Kidney glomerular epithelial cell (primary cell): ENCODE measurements around the gene SECISBP2L.

Experiments
- DNase-seq: peaks from one replicate; lab custom pipeline; 2025; lab: John Stamatoyannopoulos, UW

SECISBP2L gene

GRCh38 chr15:48963524-48964113 lies 82.6 kb downstream of the SECISBP2L start, which contains the start of gene SHC4:
SHC4 (minus strand) TSS chr15:48963919; CDS start chr15:48963015, 904 bp downstream.
- peak; percentile 80 for DNase-seq

- no peak for DNase-seq
Observed at GRCh38 chr15:48962662-48963523, 83.4 kb downstream of the SECISBP2L start.

GRCh38 chr15:48955967-48956366 lies 90.3 kb downstream of the SECISBP2L start:
- DNase-seq = no peak

- DNase-seq = no peak
Observed at GRCh38 chr15:48955370-48955769, 90.9 kb downstream of the SECISBP2L start.

- no peak for DNase-seq
Observed at GRCh38 chr15:48954538-48954937, 91.7 kb downstream of the SECISBP2L start.

GRCh38 chr15:48946840-48947187 lies 99.4 kb downstream of the SECISBP2L start:
- no peak for DNase-seq

GRCh38 chr15:48946074-48946839 lies 100.0 kb downstream of the SECISBP2L start:
- peak; percentile 96 for DNase-seq

GRCh38 chr15:48945386-48945785 lies 100.9 kb downstream of the SECISBP2L start:
- peak; percentile 46 for DNase-seq

GRCh38 chr15:48941904-48942303 lies 104.3 kb downstream of the SECISBP2L start:
- DNase-seq = no peak

GRCh38 chr15:48940508-48940907 lies 105.7 kb downstream of the SECISBP2L start:
- peak; percentile 66 for DNase-seq

- peak; percentile 67 for DNase-seq
Observed at GRCh38 chr15:48939648-48940047, 106.6 kb downstream of the SECISBP2L start.
